Caki2 (cell line): ENCODE measurements around the gene SPRING1. TPM values are rescaled to one million over a fixed set of nuclear protein-coding genes. Genes with fewer than 3 reads are reported as not detected.
"Not testable (repeated sequence)": the region's sequence is repeated elsewhere in the genome, so short reads cannot be mapped to it uniquely, and the experiment has no call there.

Experiments used
- DNase-seq: peaks from one replicate; pipeline ENCODE4 v3.0.0-alpha.2; 2015; ENCODE audit warnings: low read depth
- in situ Hi-C: cut with HindIII; loops from 2 replicates; pipeline ENCODE4 v1.10.0; 2016; ENCODE audit warnings: low sequenced_read_pairs, low pct_unique_long_range_greater_than_20kb, mixed read lengths
- total RNA-seq: library from RNA; depleted of rRNA; stranded (reverse); fragments of >200 nt; shearing (Covaris generic); gene quantifications from 2 replicates; pipeline ENCODE4 v1.2.3, GENCODE V29; 2014; ENCODE audit warnings: low replicate concordance

The SPRING1 gene
- total RNA-seq, 1 experiment from 2014 or later = 25.6 TPM

DNA sequence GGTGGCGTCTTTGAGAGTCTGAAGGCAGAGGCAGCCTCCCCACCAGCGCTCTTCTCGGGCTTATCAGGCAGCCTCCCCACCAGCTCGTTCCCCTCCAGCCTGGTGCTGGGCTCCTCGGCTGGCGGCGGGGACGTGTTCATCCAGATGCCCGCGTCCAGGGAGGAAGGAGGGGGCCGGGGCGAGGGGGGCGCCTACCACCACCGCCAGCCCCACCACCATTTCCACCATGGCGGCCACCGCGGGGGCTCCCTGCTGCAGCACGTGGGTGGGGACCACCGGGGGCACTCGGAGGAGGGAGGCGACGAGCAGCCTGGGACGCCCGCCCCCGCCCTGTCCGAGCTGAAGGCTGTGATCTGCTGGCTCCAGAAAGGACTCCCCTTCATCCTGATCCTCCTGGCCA is 12.0 kb upstream of the SPRING1 start:
- no peak for DNase-seq
- in situ Hi-C loops = no loop called here

DNA sequence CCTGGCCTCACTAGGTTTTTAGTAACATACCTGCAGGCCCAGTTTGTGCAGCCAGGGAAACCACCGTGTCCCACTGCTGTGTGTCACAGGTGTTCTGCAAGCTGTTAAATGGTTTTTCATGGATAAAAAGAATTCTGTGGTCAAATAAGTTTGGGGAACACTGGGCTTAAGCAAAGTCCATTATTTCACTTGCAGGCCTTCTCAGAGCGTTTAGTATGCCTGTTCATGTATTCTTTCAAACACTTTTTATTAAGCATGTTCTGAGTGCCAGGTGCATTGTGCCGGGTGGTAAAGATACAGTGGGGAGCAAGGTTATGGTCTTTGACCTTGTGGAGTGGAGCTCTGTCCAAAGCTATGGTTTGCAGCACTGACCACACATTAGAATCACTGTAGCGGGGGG is 7.7 kb upstream of the SPRING1 start:
- in situ Hi-C loops = no loop called here
- DNase-seq = no peak

DNA sequence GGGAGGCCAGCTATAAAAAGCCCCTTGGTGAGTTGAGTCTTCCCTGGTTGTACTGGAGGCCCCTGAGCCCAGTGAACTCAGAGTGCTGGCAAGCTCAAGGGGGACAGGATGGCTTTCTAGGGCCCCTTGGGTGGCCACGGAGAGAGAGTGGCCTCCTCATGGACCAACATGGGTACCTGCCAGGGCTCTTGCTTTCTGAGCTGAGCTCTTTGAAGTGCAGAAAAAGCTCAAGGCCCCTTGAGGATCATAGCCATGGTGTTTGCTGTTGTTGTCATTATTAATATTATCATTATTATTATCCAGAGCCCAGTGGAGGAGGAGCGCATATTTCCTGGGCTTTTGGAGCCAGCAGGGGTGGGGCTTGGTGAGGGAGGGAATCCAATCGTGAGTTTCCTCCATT is 6.9 kb upstream of the SPRING1 start:
- in situ Hi-C loops = no loop called here

DNA sequence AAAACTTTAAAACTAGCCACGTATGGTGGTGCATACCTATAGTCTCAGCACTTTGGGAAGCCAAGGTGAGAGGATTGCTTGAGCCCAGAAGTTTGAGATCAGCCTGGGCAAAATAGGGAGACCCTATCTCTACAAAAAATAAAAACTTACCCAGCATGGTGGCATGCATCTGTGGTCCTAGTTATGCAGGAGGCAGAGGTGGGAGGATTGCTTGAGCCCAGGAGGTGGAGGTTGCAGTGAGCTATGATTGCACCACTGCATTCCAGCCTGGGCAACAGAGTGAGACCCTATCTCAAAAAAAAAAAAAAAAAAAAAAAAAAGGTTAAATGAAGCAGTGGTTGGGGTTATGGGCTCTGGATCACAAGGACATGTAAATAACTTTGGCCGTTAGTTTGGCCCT is 4.9 kb upstream of the SPRING1 start:
- in situ Hi-C loops, DNase-seq: not testable (repeated sequence)

More for the DNA sequence above, 6.9 kb upstream of the SPRING1 start:
- no peak for DNase-seq

DNA sequence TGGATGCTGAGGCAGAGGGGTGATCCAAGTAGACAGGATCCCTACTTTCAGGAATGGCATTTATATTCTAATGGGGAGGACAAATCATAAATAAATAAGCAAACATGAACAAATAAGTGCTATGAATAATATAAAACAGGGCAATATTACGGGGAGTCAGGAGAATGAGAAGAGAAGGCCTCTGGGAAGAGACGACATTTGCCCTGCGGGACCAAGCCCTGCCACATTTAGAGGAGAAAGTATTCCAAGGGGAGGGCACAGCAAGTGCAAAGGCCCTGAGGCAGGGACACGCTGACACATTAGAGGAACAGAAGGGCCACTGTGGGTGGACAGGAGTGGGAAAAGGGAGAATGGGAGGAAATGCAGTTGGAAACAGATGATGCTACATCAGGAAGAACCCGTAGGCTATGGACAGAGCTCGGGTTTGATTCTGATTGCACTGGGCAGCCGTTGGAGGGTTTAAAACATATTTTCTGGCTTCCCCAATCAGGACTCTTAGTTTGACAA is 1.6 kb upstream of the SPRING1 start:
- in situ Hi-C loops = no loop called here
- DNase-seq = no peak

DNA sequence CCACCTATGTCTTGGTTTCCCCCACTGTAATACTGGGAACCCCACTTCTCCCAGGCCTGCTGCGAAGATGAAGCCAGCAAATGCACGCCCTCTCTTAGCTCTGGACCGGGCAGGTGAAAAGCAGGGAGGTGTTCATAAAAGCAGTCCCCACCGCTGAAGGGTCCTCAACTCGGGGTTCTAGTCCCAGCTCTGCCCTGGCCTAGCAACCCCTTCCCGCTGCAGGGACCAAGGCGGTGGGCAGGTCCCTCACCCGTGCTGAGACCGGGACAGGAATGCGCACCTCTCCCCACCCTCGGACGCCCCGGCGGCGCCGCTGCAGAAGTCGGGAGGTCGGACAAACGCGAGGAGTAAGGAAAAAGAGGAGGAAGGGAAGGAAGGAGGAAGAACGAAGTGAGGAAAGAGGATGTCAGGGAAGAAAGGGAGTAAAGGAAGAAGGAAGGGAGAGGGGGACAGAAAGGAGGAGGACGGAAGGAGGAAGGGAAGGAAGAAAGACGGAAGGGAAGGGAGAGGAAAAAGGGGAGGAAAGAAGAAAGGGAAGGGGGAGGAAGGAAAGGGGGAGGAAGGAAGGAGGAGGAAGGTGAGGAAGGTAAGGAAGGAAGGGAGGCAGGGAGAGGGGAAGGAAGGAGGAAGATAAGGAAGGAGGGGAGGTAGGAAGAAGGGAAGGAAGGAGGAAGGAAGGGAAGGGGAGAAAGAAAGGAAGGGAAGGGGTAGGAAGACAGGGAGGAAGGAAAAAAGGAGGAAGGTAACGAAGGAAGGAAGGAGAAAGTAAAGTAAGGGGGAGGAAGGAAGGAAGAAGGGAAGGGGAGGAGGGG is 701 bp downstream of the SPRING1 start:
- in situ Hi-C loops = no loop called here
- DNase-seq = no peak

DNA sequence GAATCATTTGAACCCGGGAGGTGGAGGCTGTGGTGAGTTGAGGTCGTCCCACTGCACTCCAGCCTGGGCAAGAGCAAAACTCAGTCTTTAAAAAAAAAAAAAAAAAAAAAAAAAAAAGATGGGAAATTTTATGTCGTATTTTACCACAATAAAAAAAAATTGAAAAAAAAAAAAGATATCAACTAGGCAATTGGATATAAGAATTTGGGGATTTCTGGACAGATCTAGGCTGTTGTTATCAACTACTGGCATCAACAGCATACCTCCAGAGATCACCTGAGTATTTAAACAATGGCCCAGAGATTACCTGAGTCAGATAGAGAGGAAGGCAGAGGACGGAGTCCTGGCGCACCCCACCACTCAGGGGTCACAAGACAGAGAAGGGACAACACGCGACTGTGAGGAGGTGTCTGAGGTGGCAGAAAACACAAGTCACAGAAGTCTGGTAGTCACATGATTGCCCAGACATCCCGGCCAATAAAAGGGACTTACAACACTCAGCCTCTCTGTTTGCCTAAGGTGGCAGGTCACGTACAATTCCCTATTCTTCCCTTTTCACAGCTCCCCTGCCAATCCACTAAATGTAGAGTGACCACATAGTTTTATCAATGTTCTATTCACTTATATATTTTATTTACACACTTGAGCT is 1.8 kb downstream of the SPRING1 start:
- in situ Hi-C loops = no loop called here
- peak; percentile 23 for DNase-seq

DNA sequence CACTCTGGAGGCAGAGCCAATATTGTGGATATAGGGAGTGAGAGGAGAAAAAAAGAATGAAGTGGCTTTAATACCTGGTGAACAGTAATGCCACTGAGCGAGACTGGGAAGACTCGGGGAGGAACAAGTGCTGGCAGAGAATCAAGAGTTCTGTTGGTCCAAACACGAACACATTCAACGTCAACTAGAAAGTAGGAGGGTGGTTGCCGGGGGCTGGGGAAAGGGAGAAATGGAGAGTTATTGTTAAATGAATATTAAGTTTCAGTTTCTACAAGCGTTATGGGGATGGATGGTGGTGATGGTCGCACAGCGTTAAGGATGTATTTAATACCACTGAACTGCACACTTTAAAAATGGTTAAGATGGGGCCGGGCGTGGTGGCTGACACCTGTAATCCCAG is 2.8 kb downstream of the SPRING1 start:
- no peak for DNase-seq
- in situ Hi-C loops = no loop called here

DNA sequence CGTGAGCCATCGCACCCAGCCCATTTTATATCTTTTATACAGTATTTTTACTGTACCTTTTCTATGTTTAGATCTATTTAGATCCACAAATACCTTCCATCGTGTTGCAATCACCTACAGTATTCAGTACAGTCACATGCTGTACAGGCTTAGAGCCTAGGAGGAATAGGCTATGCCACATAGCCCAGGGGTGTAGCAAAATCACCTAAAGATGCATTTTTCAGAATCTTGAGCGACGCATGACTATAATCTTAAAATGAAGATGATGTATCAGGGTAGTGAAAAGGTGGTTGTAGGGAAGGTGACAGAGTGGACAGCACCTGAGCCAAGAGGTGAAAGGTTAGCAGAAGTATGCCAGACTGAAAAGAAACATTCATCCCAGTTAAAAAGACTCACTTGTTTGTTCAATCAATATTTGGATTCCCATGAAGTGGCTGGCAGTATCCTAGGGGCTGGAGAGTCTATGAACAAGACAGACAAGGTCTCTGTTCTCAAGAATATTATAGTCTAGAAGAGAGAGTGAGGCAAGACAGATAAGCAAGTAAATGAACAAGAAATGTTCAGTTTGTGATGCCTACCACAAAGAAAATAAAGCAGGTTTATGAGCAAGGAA is 3.6 kb downstream of the SPRING1 start:
- no peak for DNase-seq
- in situ Hi-C loops = no loop called here

DNA sequence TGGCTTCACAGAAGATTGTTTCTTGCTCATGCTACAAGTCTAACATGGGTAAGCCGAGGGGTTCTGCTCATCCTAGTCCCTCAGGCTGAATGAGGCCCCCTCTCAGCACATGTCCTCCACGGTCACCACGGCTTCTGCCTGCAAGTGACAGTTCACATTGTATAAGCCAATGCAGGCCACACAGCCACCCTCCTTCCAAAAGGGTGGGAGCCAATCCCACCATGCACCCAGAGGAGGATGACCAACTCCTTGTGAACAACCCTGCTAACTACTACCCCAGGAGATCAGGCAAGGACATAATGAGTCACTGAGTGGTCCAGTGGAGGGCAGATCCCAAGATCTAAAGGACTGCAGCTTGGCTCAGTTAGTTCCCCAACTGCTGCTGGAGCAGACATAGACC is 6.1 kb downstream of the SPRING1 start:
- no peak for DNase-seq
- in situ Hi-C loops = no loop called here

DNA sequence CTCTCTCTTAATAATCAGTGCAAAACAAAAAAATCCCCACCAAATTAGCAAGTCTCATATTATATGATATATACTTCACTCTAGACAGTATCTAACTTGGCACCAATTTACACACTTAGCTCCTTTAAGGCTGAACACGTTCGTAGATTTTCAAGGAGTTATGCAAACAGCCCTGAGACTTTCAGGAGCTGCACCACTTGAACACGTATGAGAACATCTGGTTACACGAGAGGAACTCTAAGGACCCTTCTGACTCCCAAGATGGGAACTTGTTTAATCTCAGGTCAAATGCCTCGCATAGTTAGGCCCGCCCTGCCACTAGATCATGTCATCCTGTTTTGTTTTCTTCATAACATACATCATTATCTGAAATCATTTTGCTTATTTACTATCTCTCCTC is 10.0 kb downstream of the SPRING1 start:
- no peak for DNase-seq
- in situ Hi-C loops = no loop called here

DNA sequence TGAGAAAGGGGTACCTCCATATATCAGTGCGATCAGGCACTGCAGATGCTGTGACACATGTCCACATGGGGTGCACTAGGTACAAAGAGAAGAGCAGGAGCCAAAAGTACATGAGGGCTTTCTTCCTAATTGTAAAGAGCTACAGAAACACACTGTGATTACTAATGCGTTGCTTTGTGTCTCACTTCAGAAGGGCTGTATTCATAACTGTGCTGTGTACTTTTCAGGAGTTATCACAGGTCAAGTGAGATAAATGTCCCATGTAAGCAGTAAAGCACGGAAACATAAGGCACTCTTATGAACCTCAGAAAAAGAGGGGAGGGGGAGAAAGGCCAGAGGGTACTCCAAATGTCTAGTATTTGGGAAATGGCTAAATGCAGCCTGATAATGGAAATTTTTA is 10.6 kb downstream of the SPRING1 start:
- DNase-seq = no peak
- in situ Hi-C loops = no loop called here

DNA sequence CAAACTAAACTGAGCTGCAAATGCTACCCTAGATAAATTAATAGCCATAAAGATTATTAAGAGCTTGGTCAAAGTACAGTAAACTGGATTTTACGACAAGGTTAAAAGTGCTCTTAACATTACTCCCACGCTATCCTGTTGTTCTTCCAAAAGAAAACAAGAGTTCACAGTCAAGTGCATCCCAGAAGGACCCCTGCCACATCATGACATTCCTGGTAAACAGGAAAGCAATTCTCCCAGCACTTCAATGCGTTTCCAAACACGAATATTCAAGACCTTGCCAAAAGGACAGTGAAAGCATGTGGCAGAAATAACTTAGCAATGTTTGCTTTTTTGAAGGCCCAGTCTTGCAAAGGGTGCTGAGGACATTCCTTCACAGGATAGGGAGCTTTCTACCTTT is 11.2 kb downstream of the SPRING1 start:
- in situ Hi-C loops = no loop called here
- DNase-seq = no peak

DNA sequence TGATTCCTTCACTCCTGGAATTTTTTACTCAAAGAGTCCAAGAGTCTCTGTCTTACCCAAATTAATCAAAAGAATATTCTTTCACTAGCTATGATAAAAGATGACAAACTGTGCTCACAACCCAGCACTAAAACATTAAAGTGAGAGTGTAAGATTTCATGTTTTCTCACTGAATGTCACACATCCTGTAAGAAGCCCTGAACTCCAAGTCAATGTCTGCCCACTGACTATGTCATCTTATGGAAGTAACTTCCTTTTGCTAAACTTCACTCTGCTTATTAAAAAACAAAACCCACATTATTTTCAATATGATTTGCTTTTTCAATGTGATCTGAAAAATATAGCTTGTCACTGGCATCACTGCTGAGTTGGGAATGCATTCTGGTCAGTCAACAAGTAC is 15.6 kb downstream of the SPRING1 start:
- no peak for DNase-seq
- in situ Hi-C loops = no loop called here

DNA sequence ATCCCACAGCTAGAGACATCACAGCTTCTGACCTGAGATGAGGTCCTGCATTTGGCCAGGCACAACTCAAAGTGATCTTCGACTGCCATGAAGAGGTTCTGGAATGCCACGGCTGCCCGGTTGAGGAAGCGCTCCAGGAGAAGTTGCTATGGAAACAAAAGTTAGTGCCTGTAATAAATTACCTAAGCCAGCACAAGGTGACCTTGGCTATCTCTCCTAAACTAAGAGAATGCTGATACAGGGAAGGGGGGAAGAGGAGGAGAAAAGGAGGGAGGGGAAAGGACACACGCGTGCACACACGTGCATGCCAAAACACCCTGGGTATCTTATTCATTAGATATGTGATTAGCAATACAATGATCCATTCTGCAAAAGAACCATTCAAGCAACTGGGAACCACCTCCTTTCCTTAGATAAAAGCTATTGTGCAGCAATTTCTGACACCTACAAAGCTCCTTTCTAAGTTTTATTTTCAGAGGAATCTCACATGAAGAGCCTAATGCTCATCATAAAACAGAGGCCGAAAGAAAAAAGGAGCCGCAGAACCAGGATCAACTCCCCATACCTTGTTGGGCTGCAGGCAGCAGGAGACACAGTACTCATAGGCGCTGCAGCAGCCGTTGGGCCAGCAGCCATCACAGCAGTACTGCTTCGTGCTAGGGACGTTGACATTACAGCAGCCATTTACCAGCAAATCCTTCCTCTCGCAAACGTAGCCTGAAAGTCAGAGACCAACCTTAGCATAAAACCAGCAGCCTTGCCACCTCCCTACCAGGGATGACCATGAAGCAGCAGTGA is 17.9 kb downstream of the SPRING1 start:
- in situ Hi-C loops = no loop called here
- no peak for DNase-seq

DNA sequence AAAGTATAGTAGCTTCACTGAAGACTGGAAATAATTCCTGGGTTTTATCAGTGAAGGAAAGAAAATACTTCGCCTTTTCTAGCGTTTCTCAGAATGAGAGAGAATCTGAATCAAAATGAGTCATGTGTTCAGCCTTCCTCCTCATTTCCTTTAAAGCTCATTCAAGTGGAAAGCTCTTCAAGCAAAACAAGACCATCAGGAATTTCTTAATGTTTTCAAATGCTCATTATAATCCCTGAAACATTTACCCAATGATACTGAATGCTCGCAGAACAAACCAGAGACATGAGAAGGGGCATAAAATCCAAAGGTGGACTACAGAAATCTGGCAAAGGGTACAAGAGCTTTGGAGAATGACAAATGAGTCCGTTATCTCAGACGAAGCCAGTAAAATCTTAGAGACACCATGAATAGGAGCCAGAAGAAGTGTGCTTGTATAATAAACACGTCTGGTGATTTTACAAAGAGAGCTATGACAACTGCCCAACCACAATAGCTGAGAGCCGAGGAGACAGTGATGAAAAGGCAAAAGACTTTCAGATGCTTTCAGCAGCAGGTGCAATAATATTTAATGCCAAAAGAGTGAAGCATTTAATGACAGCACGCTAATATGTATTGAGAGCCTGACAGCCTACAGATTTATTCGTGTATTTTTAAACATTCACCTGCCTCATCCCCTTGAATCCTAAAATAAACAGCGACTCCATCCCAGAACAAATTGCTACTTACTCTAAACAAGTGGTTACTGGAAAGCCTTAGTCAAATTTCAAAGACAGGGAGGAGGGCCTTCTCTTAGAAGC is 19.0 kb downstream of the SPRING1 start:
- DNase-seq = peak; percentile 40
- in situ Hi-C loops = no loop called here

DNA sequence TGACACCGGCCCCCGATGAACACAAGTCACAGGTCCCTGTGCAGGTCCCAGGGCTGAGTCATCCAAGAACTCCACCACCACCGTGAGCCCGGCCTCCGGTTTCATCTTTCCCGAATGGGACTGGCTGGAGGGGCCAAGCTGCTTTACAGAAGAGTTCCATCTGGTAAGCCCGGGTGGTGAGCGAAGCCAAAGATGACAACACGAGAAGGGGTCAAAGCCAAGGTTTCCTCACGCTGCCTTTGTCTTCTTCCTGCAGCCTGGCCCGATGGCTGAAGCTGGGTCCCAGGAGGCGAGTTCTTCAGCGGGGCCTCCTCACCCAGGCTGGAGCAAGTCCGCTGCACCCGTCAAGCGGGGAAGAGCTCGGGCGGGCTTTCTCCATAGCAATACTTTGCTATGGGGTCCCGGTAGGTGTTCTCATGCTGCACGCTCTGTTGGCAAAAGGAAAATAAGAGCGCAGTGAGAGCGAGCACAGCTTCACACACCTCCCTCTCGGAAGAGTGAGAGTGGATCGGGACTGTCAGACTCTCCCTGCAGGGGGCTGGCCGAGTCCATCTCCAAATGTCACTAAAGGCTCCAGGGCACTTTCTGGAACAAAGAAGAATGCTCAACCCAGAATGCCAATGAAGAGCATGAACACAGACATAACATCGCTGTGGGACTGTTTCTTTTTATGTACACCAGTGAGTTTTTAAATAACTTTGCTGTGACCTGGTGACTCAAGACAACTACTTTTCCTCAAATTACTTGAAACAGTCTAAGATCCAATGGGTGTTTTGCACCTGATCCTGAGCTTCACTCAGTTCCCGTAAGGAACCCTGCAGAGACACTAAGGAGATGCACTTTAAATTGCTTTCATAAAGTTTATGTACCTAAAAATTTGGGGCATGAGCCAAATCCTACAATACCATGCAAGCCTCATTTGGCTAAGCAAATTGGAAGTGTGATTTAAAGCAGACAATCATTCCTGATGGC is 20.1 kb downstream of the SPRING1 start:
- in situ Hi-C loops = no loop called here
- no peak for DNase-seq
